HepG2 (cell line): ENCODE results near the gene CNPPD1. TPM values are rescaled to one million over a fixed set of nuclear protein-coding genes. Genes with fewer than 3 reads are reported as not detected.

ENCODE experiments used
- ATAC-seq: fragments of 200-7000 bp; cut with Tn5 transposase; 3 replicates; pipeline ENCODE4 v1.9.1; 2020; ENCODE audit warnings: mild to moderate bottlenecking, moderate library complexity
- BruUV-seq: library from RNA; stranded (reverse); fragments of 400-500 nt; replicated peaks from 2 replicates; lab custom pipeline; 2021; lab: Mats Ljungman, UMichigan
- CTCF ChIA-PET: fragments of 300-600 bp; formaldehyde crosslinking; extraction: SDS; loops from one replicate; lab custom pipeline; 2021; ENCODE audit warnings: low total read pairs, inconsistent platforms, low intra/inter-chr PET ratio; lab: Yijun Ruan, JAX
- POLR2A ChIA-PET: fragments of 350-600 bp; sonication (Branson Sonifier 250); formaldehyde crosslinking; loops from one replicate; lab custom pipeline; 2020; ENCODE audit warnings: antibody characterized with exemption, inconsistent platforms; lab: Yijun Ruan, JAX
- DNase-seq: peaks from one replicate; pipeline ENCODE4 v3.0.0-alpha.2; 2015; ENCODE audit warnings: low spot score
- FAIRE-seq: peaks from 3 replicates; lab custom pipeline; 2011; peaks lifted over from hg19 to GRCh38; lab: Jason Lieb, UNC
- H2AFZ ChIP-seq: one replicate; pipeline ENCODE4 v1.6.1; 2011; ENCODE audit warnings: low read length, inconsistent platforms
- H3K27ac ChIP-seq: fragments of 300-600 bp; 3 replicates; pipeline ENCODE4 v1.8.0; 2011; ENCODE audit warnings: mixed run types, mild to moderate bottlenecking, mixed read lengths, low read length, inconsistent platforms; ENCODE audit not compliant: insufficient read depth; ENCODE audit errors: extremely low read length
- H3K27me3 ChIP-seq, 2 experiments: fragments of 200-600 bp in 1 of 2; 2 replicates in 1 of 2; 3 replicates in 1 of 2; pipeline versions ENCODE4 v1.6.0 to v1.8.0; 2011; ENCODE audit warnings: low read length in 2 of 2, mild to moderate bottlenecking in 2 of 2, moderate library complexity in 2 of 2, inconsistent platforms in 1 of 2; ENCODE audit not compliant: insufficient read depth in 2 of 2, control insufficient read depth in 1 of 2
- H3K36me3 ChIP-seq, 2 experiments: fragments of 200-600 bp in 1 of 2; replicated peaks in 1 of 2; 2 replicates in 1 of 2; 3 replicates in 1 of 2; pipeline versions ENCODE4 v1.5.1 to v1.8.0; 2011; ENCODE audit warnings: low read length in 2 of 2, inconsistent platforms in 1 of 2; ENCODE audit not compliant: insufficient read depth in 2 of 2, control insufficient read depth in 1 of 2
- H3K4me1 ChIP-seq: 2 replicates; pipeline ENCODE4 v1.5.1; 2012; ENCODE audit warnings: low read length, inconsistent platforms; ENCODE audit not compliant: insufficient read depth
- H3K4me2 ChIP-seq: 2 replicates; pipeline ENCODE4 v1.6.0; 2011; ENCODE audit warnings: low read depth, low read length, inconsistent platforms
- H3K4me3 ChIP-seq, 3 experiments: fragments of 200-600 bp in 1 of 3; sonication (generic), shearing (Covaris generic) in 1 of 3; replicated peaks in 1 of 3; 2 replicates each; pipeline ENCODE4 v1.5.1; 2011 to 2016; ENCODE audit warnings: low read length in 3 of 3, inconsistent platforms in 2 of 3, low read depth in 2 of 3, mild to moderate bottlenecking in 2 of 3, control low read depth in 1 of 3, mixed read lengths in 1 of 3; ENCODE audit not compliant: insufficient read depth in 1 of 3
- H3K79me2 ChIP-seq: one replicate; pipeline ENCODE4 v1.6.1; 2011; ENCODE audit warnings: low read length, inconsistent platforms; ENCODE audit not compliant: insufficient read depth
- H3K9ac ChIP-seq: 2 replicates; pipeline ENCODE4 v1.6.0; 2011; ENCODE audit warnings: mild to moderate bottlenecking, low read depth, low read length, inconsistent platforms; ENCODE audit not compliant: insufficient read depth
- H3K9me3 ChIP-seq: 2 replicates; pipeline ENCODE4 v1.5.1; 2012; ENCODE audit warnings: mild to moderate bottlenecking, low read length
- H4K20me1 ChIP-seq: 2 replicates; pipeline ENCODE4 v1.6.0; 2011; ENCODE audit warnings: inconsistent platforms, mild to moderate bottlenecking, low read length, moderate library complexity; ENCODE audit not compliant: insufficient read depth
- CEBPZ ChIP-seq: IDR thresholded peaks from 2 replicates; pipeline ENCODE4 v1.6.1; 2012; ENCODE audit warnings: low read length, improper control_type of control experiment
- MEF2D ChIP-seq: sonication (generic); formaldehyde crosslinking; IDR thresholded peaks from 2 replicates; pipeline ENCODE4 v1.5.1; 2020; ENCODE audit warnings: mild to moderate bottlenecking, missing genetic modification reagents
- ZFP37 ChIP-seq: sonication (generic); formaldehyde crosslinking; IDR thresholded peaks from 2 replicates; pipeline ENCODE4 v1.4.0; 2020; ENCODE audit warnings: missing genetic modification reagents, borderline replicate concordance
- ZNF572 ChIP-seq: sonication (generic); formaldehyde crosslinking; IDR thresholded peaks from 2 replicates; pipeline ENCODE4 v1.5.1; 2020; ENCODE audit warnings: mild to moderate bottlenecking, missing genetic modification reagents
- ZNF672 ChIP-seq: sonication (generic); formaldehyde crosslinking; IDR thresholded peaks from 2 replicates; pipeline ENCODE4 v1.8.1; 2022; ENCODE audit warnings: missing genetic modification reagents
- ZNF768 ChIP-seq: sonication (generic); formaldehyde crosslinking; IDR thresholded peaks from 2 replicates; pipeline ENCODE4 v1.4.0; 2020; ENCODE audit warnings: missing genetic modification reagents
- WGBS: methylation state at CpG from one replicate; pipeline ENCODE4 v1.1.6; 2017; ENCODE audit warnings: low lambda C conversion rate; 5-methylcytosine and 5-hydroxymethylcytosine counted together
- in situ Hi-C: cut with HindIII; loops from 2 replicates; pipeline ENCODE4 v1.10.0; 2017; ENCODE audit warnings: low pct_unique_long_range_greater_than_20kb; ENCODE audit not compliant: extremely low pct_ligation_motif_present
- intact Hi-C: fragments of 100-400 bp; cut with micrococcal nuclease; formaldehyde crosslinking; loops from one replicate; pipeline ENCODE4 v1.10.0; 2022; ENCODE audit not compliant: unreplicated experiment
- polyA plus RNA-seq, 8 experiments: library from polyadenylated mRNA; depleted of rRNA in 3 of 8; stranded (reverse) in 7 of 8; unstranded in 1 of 8; fragments of >200 nt; fragmentation: Illumina TruSeq in 4 of 8; extraction: Trizol in 4 of 8; gene quantifications; 2 replicates each; pipeline versions ENCODE4 v1.2.1 to v1.2.3, GENCODE V29; 2011 to 2016; ENCODE audit warnings: low read depth in 4 of 8, missing spikeins in 1 of 8, mixed read lengths in 1 of 8; ENCODE audit not compliant: insufficient read depth in 1 of 8
- total RNA-seq, 5 experiments: library from RNA; depleted of rRNA; stranded (reverse); fragments of >200 nt; fragmentation: Illumina TruSeq; extraction: Trizol; gene quantifications; 2 replicates each; pipeline ENCODE4 v1.2.3, GENCODE V29; 2016; ENCODE audit warnings: low read depth in 1 of 5
- TF ChIP-seq, protein P1 (sequence below): sonication (generic); formaldehyde crosslinking; IDR thresholded peaks from 2 replicates; pipeline ENCODE4 v1.4.0; 2020; ENCODE audit warnings: missing genetic modification reagents, borderline replicate concordance
- TF ChIP-seq, protein P2 (sequence below): sonication (generic); formaldehyde crosslinking; IDR thresholded peaks from 2 replicates; pipeline ENCODE4 v1.4.0; 2020; ENCODE audit warnings: mild to moderate bottlenecking, missing genetic modification reagents

Gene CNPPD1
- total and polyA plus RNA-seq, 2 of the 13 experiments (the other 11 are each of a cell fraction or from before 2014, with no cell fraction given), result 35.5 to 49.4 TPM

DNA sequence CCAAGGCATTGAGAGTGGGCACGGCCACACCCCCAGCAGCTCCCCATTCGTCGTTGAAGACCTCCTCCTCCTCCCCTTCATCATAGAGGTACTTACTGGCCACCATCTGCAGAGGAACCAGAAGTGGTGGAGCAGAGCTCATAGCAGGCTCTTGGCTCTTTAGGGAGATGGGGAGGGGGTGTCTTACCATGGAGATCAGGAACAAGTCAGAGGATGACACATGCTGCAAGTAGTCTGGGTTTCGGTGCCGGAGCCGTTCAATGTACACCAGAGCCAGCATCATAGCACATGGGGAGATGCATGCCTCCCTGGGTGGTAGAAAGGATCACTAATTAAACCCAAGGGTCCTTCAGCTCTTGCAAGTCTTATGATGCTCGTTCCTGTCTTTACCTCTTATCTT lies 1.9 kb downstream of the CNPPD1 start:
- WGBS, result 98% methylated on average over 6 of the region's 7 CpGs
- no peaks in the 10 kb centered on the region; a peak in 1 of 5 replicates for H3K27me3 ChIP-seq
- in situ Hi-C loops, result loop anchor here (5.0 kb wide), 2 partner anchors 32 to 122 kb away; partner anchors contain the start of gene ZFAND2B
- POLR2A ChIA-PET, result interaction anchor here (1.1 to 10.4 kb wide), 4 partner anchors 18 to 120 kb away, joined by 4 to 227 read pairs (median 20); partner anchors contain the start of genes ANKZF1, ATG9A and ZFAND2B
- no peak overlapping the region for H3K27ac ChIP-seq
- FAIRE-seq, result no peak
- no peak overlapping the region for H3K4me2 ChIP-seq
- H3K4me3 ChIP-seq, result no peak overlapping the region
- intact Hi-C loops, result no loop called here
- H3K79me2 ChIP-seq, result peaks cover 22% of the 10 kb centered on the region
- no peak overlapping the region for H2AFZ ChIP-seq
- no peaks in the 10 kb centered on the region for H4K20me1 ChIP-seq
- no peaks in the 10 kb centered on the region for H3K9me3 ChIP-seq
- no peak for ATAC-seq
- no peak overlapping the region for H3K9ac ChIP-seq
- TF ChIP-seq ZNF768 (CRISPR knock-in tag) (no peak), MEF2D (no peak), CEBPZ (no peak), ZNF572 (no peak), ZNF672 (CRISPR knock-in tag) (no peak), ZFP37 (CRISPR knock-in tag) (no peak)
- TF ChIP-seq, protein P1, sequence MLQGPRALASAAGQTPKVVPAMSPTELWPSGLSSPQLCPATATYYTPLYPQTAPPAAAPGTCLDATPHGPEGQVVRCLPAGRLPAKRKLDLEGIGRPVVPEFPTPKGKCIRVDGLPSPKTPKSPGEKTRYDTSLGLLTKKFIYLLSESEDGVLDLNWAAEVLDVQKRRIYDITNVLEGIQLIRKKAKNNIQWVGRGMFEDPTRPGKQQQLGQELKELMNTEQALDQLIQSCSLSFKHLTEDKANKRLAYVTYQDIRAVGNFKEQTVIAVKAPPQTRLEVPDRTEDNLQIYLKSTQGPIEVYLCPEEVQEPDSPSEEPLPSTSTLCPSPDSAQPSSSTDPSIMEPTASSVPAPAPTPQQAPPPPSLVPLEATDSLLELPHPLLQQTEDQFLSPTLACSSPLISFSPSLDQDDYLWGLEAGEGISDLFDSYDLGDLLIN (CRISPR knock-in tag), result no peak
- TF ChIP-seq, protein P2, sequence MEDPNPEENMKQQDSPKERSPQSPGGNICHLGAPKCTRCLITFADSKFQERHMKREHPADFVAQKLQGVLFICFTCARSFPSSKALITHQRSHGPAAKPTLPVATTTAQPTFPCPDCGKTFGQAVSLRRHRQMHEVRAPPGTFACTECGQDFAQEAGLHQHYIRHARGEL (CRISPR knock-in tag), result no peak
- H3K4me1 ChIP-seq, result peaks cover 47% of the 10 kb centered on the region
- DNase-seq, result no peak
- H3K36me3 ChIP-seq, result peaks cover 10 to 27% of the 10 kb centered on the region in 2 experiments
- BruUV-seq, result no TSS peak
- CTCF ChIA-PET, result no interaction called here
